GM06990 (cell line): ENCODE measurements around the gene FAM110A.

ENCODE experiments used
- DNase-seq: peaks from one replicate; pipeline ENCODE4 v3.0.0-alpha.2; 2011; ENCODE audit not compliant: insufficient read length; ENCODE audit errors: extremely low read depth
- H3K27me3 ChIP-seq: replicated peaks from 2 replicates; pipeline ENCODE4 v1.6.0; 2011; ENCODE audit warnings: low read length; ENCODE audit not compliant: control insufficient read depth, insufficient read depth
- H3K36me3 ChIP-seq: 2 replicates; pipeline ENCODE4 v1.5.1; 2011; ENCODE audit warnings: low read length; ENCODE audit not compliant: control insufficient read depth, insufficient read depth
- H3K4me3 ChIP-seq: replicated peaks from 2 replicates; pipeline ENCODE4 v1.5.1; 2011; ENCODE audit warnings: low read depth, mild to moderate bottlenecking, control low read depth, low read length
- TF ChIP-seq, protein P1 (sequence below): IDR thresholded peaks from 2 replicates; pipeline ENCODE4 v1.5.1; 2011; ENCODE audit warnings: low read length, control low read depth, mild to moderate bottlenecking, inconsistent platforms; ENCODE audit not compliant: insufficient read depth, poor library complexity, severe bottlenecking

Gene FAM110A

DNA sequence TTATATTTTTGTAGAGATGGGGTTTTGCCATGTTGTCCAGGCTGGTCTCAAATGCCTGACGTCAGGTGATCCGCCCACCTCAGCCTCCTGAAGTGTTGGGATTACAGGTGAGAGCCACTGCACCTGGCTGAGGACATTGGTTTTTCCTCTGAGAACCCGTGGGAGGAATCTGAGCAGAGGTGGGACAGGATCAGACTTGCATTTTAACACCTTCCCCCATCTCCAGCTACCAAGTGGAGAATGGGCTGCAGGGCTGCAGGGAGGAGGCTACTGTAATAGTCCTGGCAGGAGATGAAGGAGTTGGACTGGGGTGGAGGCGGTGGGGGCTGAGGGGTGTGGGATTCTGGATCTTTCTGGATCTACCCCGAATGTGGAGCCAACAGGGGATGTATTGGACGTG is 24.5 kb downstream of the FAM110A start:
- no peak overlapping the region for H3K4me3 ChIP-seq
- TF ChIP-seq, protein P1, sequence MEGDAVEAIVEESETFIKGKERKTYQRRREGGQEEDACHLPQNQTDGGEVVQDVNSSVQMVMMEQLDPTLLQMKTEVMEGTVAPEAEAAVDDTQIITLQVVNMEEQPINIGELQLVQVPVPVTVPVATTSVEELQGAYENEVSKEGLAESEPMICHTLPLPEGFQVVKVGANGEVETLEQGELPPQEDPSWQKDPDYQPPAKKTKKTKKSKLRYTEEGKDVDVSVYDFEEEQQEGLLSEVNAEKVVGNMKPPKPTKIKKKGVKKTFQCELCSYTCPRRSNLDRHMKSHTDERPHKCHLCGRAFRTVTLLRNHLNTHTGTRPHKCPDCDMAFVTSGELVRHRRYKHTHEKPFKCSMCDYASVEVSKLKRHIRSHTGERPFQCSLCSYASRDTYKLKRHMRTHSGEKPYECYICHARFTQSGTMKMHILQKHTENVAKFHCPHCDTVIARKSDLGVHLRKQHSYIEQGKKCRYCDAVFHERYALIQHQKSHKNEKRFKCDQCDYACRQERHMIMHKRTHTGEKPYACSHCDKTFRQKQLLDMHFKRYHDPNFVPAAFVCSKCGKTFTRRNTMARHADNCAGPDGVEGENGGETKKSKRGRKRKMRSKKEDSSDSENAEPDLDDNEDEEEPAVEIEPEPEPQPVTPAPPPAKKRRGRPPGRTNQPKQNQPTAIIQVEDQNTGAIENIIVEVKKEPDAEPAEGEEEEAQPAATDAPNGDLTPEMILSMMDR = no peak
- DNase-seq = no peak

DNA sequence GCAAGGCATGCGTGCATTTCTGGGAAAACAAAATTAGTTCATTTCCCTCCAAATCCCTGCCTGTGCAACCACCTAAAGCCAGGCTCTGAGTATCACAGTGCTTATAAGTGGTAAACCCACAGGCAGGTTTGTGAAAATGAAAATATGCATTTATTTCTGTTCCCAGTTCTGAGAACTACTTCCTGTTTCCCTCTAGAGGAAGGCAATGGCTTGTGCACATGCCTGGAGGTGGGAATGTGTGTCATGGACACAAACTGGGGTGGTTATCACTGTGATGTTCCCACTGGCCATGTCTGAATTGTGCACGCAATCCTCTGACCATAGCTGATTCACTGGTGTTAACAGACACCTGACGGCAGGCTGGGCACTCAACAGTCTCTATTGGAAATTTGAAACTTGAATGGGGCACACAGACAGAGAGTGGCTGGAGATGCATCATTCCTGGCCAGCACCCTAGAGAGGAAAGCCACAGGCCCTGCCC is 26.3 kb downstream of the FAM110A start:
- TF ChIP-seq, protein P1 = no peak
- DNase-seq = no peak
- Histone ChIP-seq H3K36me3 (no peaks in the 10 kb centered on the region), H3K27me3 (no peaks in the 10 kb centered on the region), H3K4me3 (no peak overlapping the region)

More for the DNA sequence above, 24.5 kb downstream of the FAM110A start:
- Histone ChIP-seq H3K36me3 (no peaks in the 10 kb centered on the region), H3K27me3 (no peaks in the 10 kb centered on the region)

DNA sequence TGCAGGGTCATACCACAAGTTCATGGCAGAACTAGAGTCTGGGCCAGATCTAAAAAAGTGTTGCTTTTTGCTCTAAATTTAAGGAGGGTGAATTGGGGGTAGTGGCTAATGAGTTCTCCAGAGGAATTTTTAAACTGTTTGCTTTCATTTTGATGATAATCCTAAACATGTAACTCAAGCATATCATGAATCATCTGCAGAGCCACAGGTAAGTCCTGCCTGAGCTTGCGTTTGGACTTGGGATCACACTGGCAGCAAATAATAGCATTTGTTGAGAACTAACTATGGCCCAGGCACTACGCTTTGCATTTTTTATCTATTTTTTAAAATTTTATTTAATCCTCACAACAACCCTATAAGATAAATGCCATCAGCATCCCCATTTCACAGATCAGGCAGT is 27.4 kb downstream of the FAM110A start:
- H3K36me3 ChIP-seq = no peaks in the 10 kb centered on the region
- no peak for DNase-seq
- no peaks in the 10 kb centered on the region for H3K27me3 ChIP-seq
- no peak overlapping the region for H3K4me3 ChIP-seq
- TF ChIP-seq, protein P1 = no peak

DNA sequence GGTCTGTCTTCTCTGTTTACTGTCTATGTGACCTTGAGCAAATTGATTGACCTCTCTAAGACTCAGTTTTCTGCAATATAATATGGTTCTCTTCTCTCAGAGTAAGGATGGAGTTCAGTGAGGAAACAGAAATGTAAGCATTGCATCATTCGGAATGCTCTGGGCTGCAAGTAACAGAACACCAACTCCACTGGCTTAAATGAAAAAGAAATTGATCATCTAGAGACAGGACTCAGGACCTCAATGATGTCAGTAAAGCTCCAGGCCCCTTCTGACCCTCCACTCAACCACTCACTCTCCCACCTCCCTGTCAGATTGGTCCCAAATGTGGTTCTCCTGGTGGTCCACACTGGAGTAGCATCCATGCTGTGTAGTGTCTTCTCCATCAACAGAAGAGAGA is 31.9 kb downstream of the FAM110A start:
- Histone ChIP-seq H3K36me3 (no peaks in the 10 kb centered on the region), H3K27me3 (no peaks in the 10 kb centered on the region; the same call in 1 of the 2 replicates), H3K4me3 (no peak overlapping the region)
- TF ChIP-seq, protein P1 = no peak
- no peak for DNase-seq

DNA sequence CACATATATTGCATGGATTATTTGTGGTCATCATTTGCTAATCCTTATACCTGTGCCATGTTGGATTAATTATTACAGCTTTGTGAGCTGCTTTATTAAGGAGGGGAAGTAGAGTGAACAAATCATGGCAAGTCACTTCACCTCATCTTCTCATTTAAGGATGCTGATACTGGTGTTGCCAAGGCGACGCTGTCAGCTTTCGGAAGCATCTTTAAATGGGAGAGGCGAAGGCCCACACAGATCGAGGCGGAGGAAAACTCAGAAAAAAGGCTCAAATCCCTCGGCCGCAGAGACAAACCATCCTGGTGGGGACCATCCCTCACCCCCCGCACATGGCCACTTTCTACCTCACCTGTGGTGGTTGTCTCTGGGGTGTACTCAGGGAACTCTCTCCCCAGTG is 34.8 kb downstream of the FAM110A start:
- H3K36me3 ChIP-seq = no peaks in the 10 kb centered on the region
- DNase-seq = no peak
- TF ChIP-seq, protein P1 = no peak
- no peaks in the 10 kb centered on the region; the same call in none of the 2 replicates for H3K27me3 ChIP-seq
- H3K4me3 ChIP-seq = no peak overlapping the region

DNA sequence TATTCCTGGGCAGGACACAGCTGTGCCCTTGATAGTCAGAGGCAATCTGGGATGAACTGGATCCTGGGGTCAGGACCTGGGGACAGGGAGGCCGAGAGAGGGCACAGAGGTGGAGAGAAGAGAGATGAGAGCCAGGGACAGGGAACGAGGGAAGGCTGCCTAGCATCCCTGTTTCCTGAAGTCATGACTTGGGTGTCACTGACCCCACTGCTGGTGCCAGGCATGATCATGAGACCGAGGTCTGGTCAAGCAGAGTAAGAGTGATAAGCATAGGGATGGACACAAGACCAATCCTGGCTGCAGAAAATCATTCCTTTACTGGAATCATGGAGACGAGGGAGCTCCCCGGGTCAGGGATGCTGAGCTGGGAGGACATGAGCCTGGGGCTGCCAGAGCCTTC is 36.1 kb downstream of the FAM110A start:
- Histone ChIP-seq H3K27me3 (no peaks in the 10 kb centered on the region; the same call in none of the 2 replicates), H3K36me3 (no peaks in the 10 kb centered on the region), H3K4me3 (no peak overlapping the region)
- DNase-seq = no peak
- TF ChIP-seq, protein P1 = no peak
